ENCODE results near the gene CPNE4. TPM values are rescaled to one million over a fixed set of nuclear protein-coding genes. Genes with fewer than 3 reads are reported as not detected.

Gene CPNE4
- total RNA-seq, 1 experiment from 2014 or later: 1.9 TPM

DNA sequence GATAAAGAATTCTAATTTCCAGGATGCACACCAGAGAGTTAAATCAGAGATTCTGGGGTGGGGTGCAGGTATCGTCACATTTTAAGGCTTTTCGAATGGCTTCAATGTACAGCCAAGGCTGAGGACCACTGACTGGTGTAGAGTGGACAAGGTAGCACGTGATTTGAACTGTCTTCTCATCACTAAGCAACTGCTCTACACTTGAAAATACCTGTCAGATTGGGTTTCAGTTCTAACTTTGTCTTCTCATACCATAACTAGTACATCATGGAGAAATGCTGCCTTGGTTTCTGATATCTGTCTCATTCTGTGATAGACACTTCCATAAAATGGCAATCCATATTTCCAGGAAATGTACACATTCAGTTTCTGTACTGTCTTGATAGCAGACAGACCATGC lies 474.0 kb downstream of the CPNE4 start:
- Histone ChIP-seq H4K91ac (ENCODE audit: insufficient read length, low read depth, low read length) (no peak overlapping the region), H2BK15ac (ENCODE audit: low read depth, low read length) (no peak overlapping the region), H3K4me2 (ENCODE audit: insufficient read depth, insufficient read length, low read length) (no peak overlapping the region), H3K9me3 (ENCODE audit: control insufficient read depth, low read depth, low read length) (no peaks in the 10 kb centered on the region), H3K27ac (ENCODE audit: insufficient read length, low read depth, low read length) (no peak overlapping the region), H4K20me1 (ENCODE audit: control insufficient read depth, insufficient read depth, insufficient read length) (no peaks in the 10 kb centered on the region), H3K23me2 (ENCODE audit: insufficient read length, low read depth, low read length, poor library complexity, severe bottlenecking) (no peaks in the 10 kb centered on the region), H3K79me2 (ENCODE audit: insufficient read depth, low read length) (no peaks in the 10 kb centered on the region), H3K4ac (ENCODE audit: low read depth, low read length) (no peak overlapping the region), H4K8ac (replicated peaks; ENCODE audit: insufficient read length, low read depth, low read length) (no peak overlapping the region), H3K79me1 (ENCODE audit: insufficient read depth, low read depth, low read length, poor library complexity, severe bottlenecking) (no peaks in the 10 kb centered on the region), H3K18ac (ENCODE audit: insufficient read length, low read depth, low read length) (no peak overlapping the region), H2BK20ac (ENCODE audit: low read depth, low read length, poor library complexity, severe bottlenecking) (no peak overlapping the region), H2BK120ac (ENCODE audit: low read depth, low read length, poor library complexity, severe bottlenecking) (no peak overlapping the region), H4K5ac (ENCODE audit: insufficient read length, low read depth, low read length) (no peak overlapping the region), H3K14ac (ENCODE audit: insufficient read depth, low read length) (no peak overlapping the region), H3K23ac (ENCODE audit: insufficient read length, low read depth, low read length) (no peak overlapping the region), H3K27me3 (ENCODE audit: insufficient read depth, low read length) (no peaks in the 10 kb centered on the region), H2BK12ac (ENCODE audit: insufficient read length, low read depth, low read length) (no peak overlapping the region), H3K56ac (ENCODE audit: insufficient read length, low read depth, low read length) (no peak overlapping the region), H3K4me1 (ENCODE audit: insufficient read depth, low read length) (peaks cover 2% of the 10 kb centered on the region; the same call in 1 of the 2 replicates), H3K9ac (ENCODE audit: extremely low read depth, insufficient read length, low read length) (no peak overlapping the region), H2AFZ (ENCODE audit: low read length) (no peak overlapping the region), H2BK5ac (ENCODE audit: insufficient read length, low read length) (no peak overlapping the region), H3T11ph (ENCODE audit: low read length) (no peak overlapping the region), H2AK5ac (ENCODE audit: insufficient read length, low read length) (no peak overlapping the region)
- H3K27ac Mint-ChIP-seq: no peak overlapping the region
- no peaks in the 10 kb centered on the region for H3K36me3 Mint-ChIP-seq (ENCODE audit: insufficient read depth in 1 of 3, low read depth in 3 of 3)
- no peak for DNase-seq
- H3K4me3 Mint-ChIP-seq: no peak overlapping the region
- H3K9me3 Mint-ChIP-seq: no peaks in the 10 kb centered on the region
- H3K27me3 Mint-ChIP-seq (ENCODE audit: low read depth): no peaks in the 10 kb centered on the region
- WGBS (ENCODE audit: extremely low coverage, insufficient read length, low lambda C conversion rate): no CpG with 5 or more reads among the region's 3 CpGs
- TF ChIP-seq, protein P1, sequence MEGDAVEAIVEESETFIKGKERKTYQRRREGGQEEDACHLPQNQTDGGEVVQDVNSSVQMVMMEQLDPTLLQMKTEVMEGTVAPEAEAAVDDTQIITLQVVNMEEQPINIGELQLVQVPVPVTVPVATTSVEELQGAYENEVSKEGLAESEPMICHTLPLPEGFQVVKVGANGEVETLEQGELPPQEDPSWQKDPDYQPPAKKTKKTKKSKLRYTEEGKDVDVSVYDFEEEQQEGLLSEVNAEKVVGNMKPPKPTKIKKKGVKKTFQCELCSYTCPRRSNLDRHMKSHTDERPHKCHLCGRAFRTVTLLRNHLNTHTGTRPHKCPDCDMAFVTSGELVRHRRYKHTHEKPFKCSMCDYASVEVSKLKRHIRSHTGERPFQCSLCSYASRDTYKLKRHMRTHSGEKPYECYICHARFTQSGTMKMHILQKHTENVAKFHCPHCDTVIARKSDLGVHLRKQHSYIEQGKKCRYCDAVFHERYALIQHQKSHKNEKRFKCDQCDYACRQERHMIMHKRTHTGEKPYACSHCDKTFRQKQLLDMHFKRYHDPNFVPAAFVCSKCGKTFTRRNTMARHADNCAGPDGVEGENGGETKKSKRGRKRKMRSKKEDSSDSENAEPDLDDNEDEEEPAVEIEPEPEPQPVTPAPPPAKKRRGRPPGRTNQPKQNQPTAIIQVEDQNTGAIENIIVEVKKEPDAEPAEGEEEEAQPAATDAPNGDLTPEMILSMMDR (conservative IDR thresholded peaks at IDR 0.05): no peak
- H3K4me1 Mint-ChIP-seq: peaks cover 25 to 29% of the 10 kb centered on the region in 2 experiments
